Small intestine (tissue), 7 donors: ENCODE results near the gene SIT1. TPM values are rescaled to one million over a fixed set of nuclear protein-coding genes. Genes with fewer than 3 reads are reported as not detected.

Experiments used
- DNase-seq, 2 donors: peaks; one replicate each; pipeline versions ENCODE4 v3.0.0 to v3.0.0-alpha.2; 2013
- FAIRE-seq: peaks from 2 replicates; lab custom pipeline; 2012; peaks lifted over from hg19 to GRCh38; lab: Jason Lieb, UNC
- H3K27ac ChIP-seq, 3 donors: one replicate each; pipeline ENCODE4 v1.5.1; 2013; ENCODE audit warnings: low read length in 2 of 3, mild to moderate bottlenecking in 2 of 3, control low read depth in 1 of 3, inconsistent platforms in 1 of 3, low read depth in 1 of 3, moderate library complexity in 1 of 3
- H3K27me3 ChIP-seq, 3 donors: one replicate each; pipeline ENCODE4 v1.6.1; 2013; ENCODE audit warnings: low read length in 3 of 3, inconsistent platforms in 1 of 3; ENCODE audit not compliant: control insufficient read depth in 3 of 3, insufficient read depth in 3 of 3
- H3K36me3 ChIP-seq, 3 donors: one replicate each; pipeline ENCODE4 v1.6.1; 2013; ENCODE audit warnings: low read length in 3 of 3, inconsistent platforms in 1 of 3, low read depth in 1 of 3, mild to moderate bottlenecking in 1 of 3, moderate library complexity in 1 of 3; ENCODE audit not compliant: control insufficient read depth in 3 of 3, insufficient read depth in 2 of 3
- H3K4me1 ChIP-seq, 3 donors: one replicate each; pipeline ENCODE4 v1.6.1; 2013; ENCODE audit warnings: low read length in 2 of 3, inconsistent platforms in 1 of 3, low read depth in 1 of 3, mild to moderate bottlenecking in 1 of 3, moderate library complexity in 1 of 3; ENCODE audit not compliant: control insufficient read depth in 3 of 3, insufficient read depth in 2 of 3
- H3K4me3 ChIP-seq, 3 donors: one replicate each; pipeline ENCODE4 v1.5.1; 2013; ENCODE audit warnings: low read length in 3 of 3, control low read depth in 1 of 3, inconsistent platforms in 1 of 3, low read depth in 1 of 3, mild to moderate bottlenecking in 1 of 3, moderate library complexity in 1 of 3
- H3K9me3 ChIP-seq, 2 donors: one replicate each; pipeline ENCODE4 v1.6.1; 2013; ENCODE audit warnings: low read depth in 1 of 2, low read length in 1 of 2; ENCODE audit not compliant: control insufficient read depth in 2 of 2, insufficient read depth in 1 of 2
- WGBS, 3 donors: extraction: QIAGEN DNeasy Blood & Tissue Kit; methylation state at CpG; one replicate each; pipeline ENCODE4 v1.1.7; 2013; 5-methylcytosine and 5-hydroxymethylcytosine counted together
- polyA plus RNA-seq, 4 donors: library from polyadenylated mRNA; stranded (reverse) in 3 of 4; unstranded in 1 of 4; fragments of 200-250 nt in 3 of 4; fragments of 120-200 nt in 1 of 4; gene quantifications; one replicate each; pipeline versions ENCODE4 v1.2.1 to v1.2.3, GENCODE V29; 2013
- donor health status: healthy with polysubstance abuse.
- donor health status: control.
- donor health status: control.
- donor health status: Bipolar disorder and iron deficiency.
- donor health status: healthy.

SIT1 gene
- polyA plus RNA-seq, 4 donors, result 0.89 to 5.9 (median 1.4) TPM

- DNase-seq (no peak), FAIRE-seq (no peak)
- peaks cover 0 to 29% (median 4%) of the 10 kb centered on the region in 3 donors for H3K4me1 ChIP-seq
- H3K27ac ChIP-seq, result no peak overlapping the region
- H3K9me3 ChIP-seq, result no peaks in the 10 kb centered on the region
- WGBS, 3 donors, result 75 to 89% (median 79%) methylated on average over 17 of the region's 17 CpGs
- no peaks in the 10 kb centered on the region for H3K27me3 ChIP-seq
- peaks cover 0 to 14% (median 0%) of the 10 kb centered on the region in 3 donors for H3K36me3 ChIP-seq
- no peak overlapping the region for H3K4me3 ChIP-seq
These were observed 5.6 kb upstream of the SIT1 start for GRCh38 chr9:35656348-35656747.

DNA sequence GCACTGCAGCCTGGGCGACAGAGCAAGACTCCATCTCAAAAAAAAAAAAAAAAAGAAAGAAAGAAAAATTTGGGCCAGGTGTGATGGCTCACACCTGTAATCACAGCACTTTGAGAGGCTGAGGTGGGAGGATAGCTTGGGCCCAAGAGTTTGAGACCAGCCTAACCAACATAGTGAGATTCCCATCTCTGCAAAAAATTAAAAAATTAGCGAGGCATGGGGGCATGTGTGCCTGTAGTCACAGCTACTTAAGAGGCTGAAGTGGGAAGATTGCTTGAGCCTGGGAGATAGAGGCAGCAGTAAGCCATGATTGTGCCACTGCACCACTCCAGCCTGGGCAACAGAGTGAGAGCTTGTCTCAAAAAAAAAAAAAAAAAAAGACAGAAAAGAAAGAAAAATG, 2.9 kb upstream of the SIT1 start:
- H3K27ac ChIP-seq, result no peak overlapping the region
- H3K9me3 ChIP-seq, result no peaks in the 10 kb centered on the region
- no peaks in the 10 kb centered on the region for H3K36me3 ChIP-seq
- DNase-seq, result no peak
- no peaks in the 10 kb centered on the region for H3K27me3 ChIP-seq
- no peak for FAIRE-seq
- 87 to 100% (median 98%) methylated on average over 1 to 2 of the region's 2 CpGs for WGBS, 3 donors
- H3K4me1 ChIP-seq, result peaks cover 0 to 19% (median 0%) of the 10 kb centered on the region in 3 donors
- H3K4me3 ChIP-seq, result no peak overlapping the region

- H3K36me3 ChIP-seq, result no peaks in the 10 kb centered on the region
- FAIRE-seq (no peak), DNase-seq (no peak)
- H3K4me3 ChIP-seq, result no peak overlapping the region
- peaks cover 0 to 19% (median 0%) of the 10 kb centered on the region in 3 donors for H3K4me1 ChIP-seq
- no peaks in the 10 kb centered on the region for H3K9me3 ChIP-seq
- H3K27ac ChIP-seq, result no peak overlapping the region
- H3K27me3 ChIP-seq, result no peaks in the 10 kb centered on the region
- 90% methylated on average over 8 of the region's 8 CpGs for WGBS, 3 donors
These were observed 2.1 kb upstream of the SIT1 start for GRCh38 chr9:35652829-35653209.

DNA sequence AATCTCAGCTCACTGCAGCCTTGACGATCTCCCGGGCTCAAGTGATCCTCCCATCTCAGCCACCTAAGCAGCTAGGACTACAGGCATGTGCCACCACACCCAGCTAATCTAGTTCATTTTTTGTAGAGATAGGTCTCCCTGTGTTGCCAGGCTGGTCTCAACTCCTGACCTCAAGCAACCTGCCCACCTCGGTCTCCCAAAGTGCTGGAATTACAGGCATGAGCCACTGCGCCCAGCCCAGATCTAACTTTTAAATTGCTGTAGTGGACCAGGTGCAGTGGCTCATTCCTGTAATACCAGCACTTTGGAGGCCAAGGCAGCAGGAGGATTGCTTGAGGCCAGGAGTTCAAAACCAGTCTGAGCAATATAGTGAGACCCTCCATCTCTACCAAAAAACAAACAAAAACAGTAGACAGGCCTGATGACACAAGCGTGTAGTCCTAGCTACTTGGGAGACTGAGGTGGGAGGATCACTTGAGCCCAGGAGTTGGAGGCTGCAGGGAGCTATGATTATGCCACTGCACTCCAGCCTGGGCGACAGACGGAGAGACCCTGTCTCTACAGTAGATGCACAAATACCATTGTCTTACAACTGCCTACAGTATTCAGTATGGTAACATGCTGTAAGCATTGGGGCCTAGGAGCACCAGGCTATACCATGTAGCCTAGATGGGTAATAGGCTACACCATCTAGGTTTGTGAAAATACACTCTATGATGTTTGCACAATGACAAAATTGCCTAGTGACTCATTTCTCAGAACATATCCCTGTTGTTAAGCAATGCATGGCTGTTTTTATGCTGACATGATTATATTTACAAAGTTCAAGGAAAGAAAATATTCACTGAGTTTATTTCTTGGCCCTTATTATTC, 1.5 kb upstream of the SIT1 start:
- Histone ChIP-seq H3K4me1 (peaks cover 0 to 18% (median under 1%) of the 10 kb centered on the region in 3 donors), H3K27ac (peak overlapping the region in 1 of 3 donors; percentile 13), H3K9me3 (no peaks in the 10 kb centered on the region), H3K4me3 (no peak overlapping the region), H3K27me3 (no peaks in the 10 kb centered on the region), H3K36me3 (no peaks in the 10 kb centered on the region)
- DNase-seq (peak in 1 of 2 donors; percentile 56), FAIRE-seq (no peak)
- WGBS, 3 donors, result 51 to 75% (median 57%) methylated on average over 7 of the region's 7 CpGs

- H3K27ac ChIP-seq, result peak overlapping the region in 1 of 3 donors; percentile 47
- FAIRE-seq, result no peak
- no peak for DNase-seq
- peak overlapping the region in 2 of 3 donors; percentile 31 to 52 for H3K4me3 ChIP-seq
- no peaks in the 10 kb centered on the region for H3K27me3 ChIP-seq
- WGBS, 3 donors, result 67 to 83% (median 70%) methylated on average over 26 of the region's 26 CpGs
- no peaks in the 10 kb centered on the region for H3K9me3 ChIP-seq
- peaks cover 0 to 15% (median 2%) of the 10 kb centered on the region in 3 donors for H3K4me1 ChIP-seq
- no peaks in the 10 kb centered on the region for H3K36me3 ChIP-seq
These were observed 1.0 kb downstream of the SIT1 start for GRCh38 chr9:35649431-35650340.

DNA sequence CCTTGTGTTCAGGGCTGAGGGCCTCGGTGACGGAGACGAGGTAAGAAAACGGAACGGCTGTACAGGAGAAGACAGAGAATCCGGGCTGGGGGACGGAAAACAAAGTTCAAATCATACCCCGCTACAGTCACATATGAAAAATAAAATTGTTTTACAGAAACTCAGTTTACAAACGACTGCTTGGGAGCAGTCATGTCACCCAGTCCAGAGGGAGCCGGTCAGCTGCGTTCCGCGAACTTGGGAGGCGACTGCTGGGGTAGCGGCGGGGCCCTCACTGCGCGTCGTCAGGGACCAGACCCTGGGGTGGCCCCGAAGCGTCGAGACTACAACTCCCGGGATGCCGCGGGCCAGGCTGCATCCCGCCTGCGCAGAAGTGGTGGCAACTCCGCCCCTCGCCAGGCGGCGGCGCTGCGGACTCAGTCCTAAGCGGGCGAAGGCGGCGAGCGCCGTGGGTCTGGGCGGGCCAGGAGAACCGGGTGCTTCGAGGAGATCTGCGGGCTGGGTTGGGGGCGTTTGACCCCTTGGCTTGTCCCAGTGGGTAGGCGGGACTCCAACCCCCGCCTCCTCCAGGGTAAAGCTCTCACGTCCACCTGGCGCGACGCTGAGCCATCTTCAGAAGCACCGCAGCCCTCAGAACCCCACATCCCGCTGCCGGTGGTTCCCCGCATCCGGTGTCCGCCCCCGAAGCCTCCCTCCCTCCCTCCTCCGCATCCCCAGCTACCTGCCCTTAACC, 4.0 kb downstream of the SIT1 start:
- Histone ChIP-seq H3K27ac (peak overlapping the region; percentile 89 to 95 (median 93)), H3K4me1 (peaks cover 0 to 11% (median 2%) of the 10 kb centered on the region in 3 donors)
- no peak for FAIRE-seq

DNA sequence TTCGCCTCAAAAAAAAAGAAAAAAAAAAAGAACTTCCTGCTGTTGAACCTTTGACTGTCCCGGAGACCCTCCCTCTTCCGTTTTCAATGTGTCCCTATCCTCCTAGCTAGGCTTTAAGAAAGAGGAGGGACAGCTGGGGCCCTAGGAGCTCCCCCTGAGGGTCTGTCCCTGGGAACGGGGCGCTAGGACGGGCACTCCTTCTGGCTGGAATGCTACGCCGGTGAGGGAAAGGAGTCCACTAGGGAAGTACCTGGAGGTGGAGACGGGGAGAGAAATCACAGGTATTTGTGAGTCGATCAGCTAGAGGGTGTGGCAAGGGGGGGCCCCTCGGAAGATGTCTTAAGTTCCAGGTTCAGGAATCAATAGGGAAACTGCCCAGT, 4.6 kb downstream of the SIT1 start:
- H3K27me3 ChIP-seq, result no peaks in the 10 kb centered on the region
- no peak for FAIRE-seq
- H3K4me3 ChIP-seq, result peak overlapping the region; percentile 31 to 68 (median 67)
- H3K9me3 ChIP-seq, result no peaks in the 10 kb centered on the region
- peak; percentile 77 to 92 for DNase-seq
- peaks cover 0 to 11% (median 2%) of the 10 kb centered on the region in 3 donors for H3K4me1 ChIP-seq
- WGBS, 3 donors, result 1 to 2% (median 1%) methylated on average over 11 of the region's 11 CpGs
- no peaks in the 10 kb centered on the region for H3K36me3 ChIP-seq
- H3K27ac ChIP-seq, result peak overlapping the region; percentile 89 to 95 (median 93)

More for the DNA sequence above, 4.0 kb downstream of the SIT1 start:
- DNase-seq, result peak; percentile 89 to 98
- no peaks in the 10 kb centered on the region for H3K9me3 ChIP-seq
- WGBS, 3 donors, result 0 to 1% (median 0%) methylated on average over 49 to 58 of the region's 58 CpGs
- no peaks in the 10 kb centered on the region for H3K27me3 ChIP-seq
- peak overlapping the region; percentile 41 to 68 (median 67) for H3K4me3 ChIP-seq
- no peaks in the 10 kb centered on the region for H3K36me3 ChIP-seq
